HepG2 (cell line): ENCODE data around the gene DGCR6L. TPM values are rescaled to one million over a fixed set of nuclear protein-coding genes. Genes with fewer than 3 reads are reported as not detected.

Source experiments
- CBFB ChIP-seq: sonication (generic); formaldehyde crosslinking; IDR thresholded peaks from 2 replicates; pipeline ENCODE4 v1.4.0; 2020; ENCODE audit warnings: missing genetic modification reagents
- CC2D1A ChIP-seq: sonication (generic); formaldehyde crosslinking; IDR thresholded peaks from 2 replicates; pipeline ENCODE4 v1.8.1; 2023; ENCODE audit warnings: mild to moderate bottlenecking, missing genetic modification reagents
- DNMT3B ChIP-seq: conservative IDR thresholded peaks from 2 replicates; pipeline ENCODE4 v1.6.1; 2016; ENCODE audit warnings: missing biosample characterization, control low read depth
- MAFG ChIP-seq: sonication (generic); formaldehyde crosslinking; IDR thresholded peaks from 2 replicates; pipeline ENCODE4 v1.5.1; 2020; ENCODE audit warnings: mild to moderate bottlenecking, missing genetic modification reagents
- MTERF4 ChIP-seq: sonication (generic); formaldehyde crosslinking; IDR thresholded peaks from 2 replicates; pipeline ENCODE4 v1.8.0; 2023; ENCODE audit warnings: mild to moderate bottlenecking, missing genetic modification reagents
- NCOA1 ChIP-seq: sonication (generic); formaldehyde crosslinking; IDR thresholded peaks from 2 replicates; pipeline ENCODE4 v1.9.0; 2021; ENCODE audit warnings: missing genetic modification reagents
- PAWR ChIP-seq: sonication (generic); formaldehyde crosslinking; IDR thresholded peaks from 2 replicates; pipeline ENCODE4 v1.4.0; 2020; ENCODE audit warnings: missing genetic modification reagents, mild to moderate bottlenecking, borderline replicate concordance
- PHF21A ChIP-seq: sonication (generic); formaldehyde crosslinking; IDR thresholded peaks from 2 replicates; pipeline ENCODE4 v1.5.0; 2020; ENCODE audit warnings: mild to moderate bottlenecking, missing genetic modification reagents
- PTBP1 ChIP-seq: fragments of 200-400 bp; formaldehyde crosslinking; IDR thresholded peaks from 2 replicates; pipeline ENCODE4 v1.6.1; 2018; ENCODE audit warnings: low read length, low read depth; ENCODE audit not compliant: poor library complexity, severe bottlenecking
- SAP130 ChIP-seq: IDR thresholded peaks from 2 replicates; pipeline ENCODE4 v1.6.1; 2016; ENCODE audit warnings: low read depth
- TBX2 ChIP-seq: sonication (generic); formaldehyde crosslinking; IDR thresholded peaks from 2 replicates; pipeline ENCODE4 v1.5.0; 2020; ENCODE audit warnings: missing genetic modification reagents, mild to moderate bottlenecking, borderline replicate concordance
- ZFP90 ChIP-seq: sonication (generic); formaldehyde crosslinking; IDR thresholded peaks from 2 replicates; pipeline ENCODE4 v1.8.0; 2022; ENCODE audit warnings: missing genetic modification reagents, mild to moderate bottlenecking, inconsistent platforms, borderline replicate concordance
- ZNF207 ChIP-seq: fragments of 450-650 bp; IDR thresholded peaks from 2 replicates; pipeline ENCODE4 v1.6.1; 2016; ENCODE audit warnings: antibody characterized with exemption, borderline replicate concordance
- ZNF251 ChIP-seq: sonication (generic); formaldehyde crosslinking; IDR thresholded peaks from 2 replicates; pipeline ENCODE4 v1.9.0; 2021; ENCODE audit warnings: mild to moderate bottlenecking, missing genetic modification reagents
- ZNF282 ChIP-seq: fragments of 450-650 bp; IDR thresholded peaks from 2 replicates; pipeline ENCODE4 v1.6.1; 2018; ENCODE audit not compliant: partially characterized antibody
- ZNF33A ChIP-seq: sonication (generic); formaldehyde crosslinking; IDR thresholded peaks from 2 replicates; pipeline ENCODE4 v1.5.1; 2020; ENCODE audit warnings: missing genetic modification reagents, mild to moderate bottlenecking, moderate library complexity, borderline replicate concordance
- ZNF451 ChIP-seq: sonication (generic); formaldehyde crosslinking; IDR thresholded peaks from 2 replicates; pipeline ENCODE4 v1.5.0; 2020; ENCODE audit warnings: mild to moderate bottlenecking, missing genetic modification reagents
- ZNF530 ChIP-seq: sonication (generic); formaldehyde crosslinking; IDR thresholded peaks from 2 replicates; pipeline ENCODE4 v1.5.0; 2020; ENCODE audit warnings: low read depth, mild to moderate bottlenecking, missing genetic modification reagents
- ZNF570 ChIP-seq: sonication (generic); formaldehyde crosslinking; IDR thresholded peaks from 2 replicates; pipeline ENCODE4 v1.4.0; 2020; ENCODE audit warnings: mild to moderate bottlenecking, missing genetic modification reagents, borderline replicate concordance
- ZNF616 ChIP-seq: sonication (generic); formaldehyde crosslinking; IDR thresholded peaks from 2 replicates; pipeline ENCODE4 v1.5.0; 2020; ENCODE audit warnings: low read depth, mild to moderate bottlenecking, missing genetic modification reagents
- ZNF781 ChIP-seq: sonication (generic); formaldehyde crosslinking; IDR thresholded peaks from 2 replicates; pipeline ENCODE4 v1.5.1; 2020; ENCODE audit warnings: borderline replicate concordance, mild to moderate bottlenecking, missing genetic modification reagents; ENCODE audit errors: not compliant biosample characterization
- ZNF839 ChIP-seq: sonication (generic); formaldehyde crosslinking; IDR thresholded peaks from 2 replicates; pipeline ENCODE4 v1.4.0; 2020; ENCODE audit warnings: missing genetic modification reagents, mild to moderate bottlenecking, borderline replicate concordance
- polyA plus RNA-seq, 8 experiments: library from polyadenylated mRNA; depleted of rRNA in 3 of 8; stranded (reverse) in 7 of 8; unstranded in 1 of 8; fragments of >200 nt; fragmentation: Illumina TruSeq in 4 of 8; extraction: Trizol in 4 of 8; gene quantifications; 2 replicates each; pipeline versions ENCODE4 v1.2.1 to v1.2.3, GENCODE V29; 2011 to 2016; ENCODE audit warnings: low read depth in 4 of 8, missing spikeins in 1 of 8, mixed read lengths in 1 of 8; ENCODE audit not compliant: insufficient read depth in 1 of 8
- total RNA-seq, 5 experiments: library from RNA; depleted of rRNA; stranded (reverse); fragments of >200 nt; fragmentation: Illumina TruSeq; extraction: Trizol; gene quantifications; 2 replicates each; pipeline ENCODE4 v1.2.3, GENCODE V29; 2016; ENCODE audit warnings: low read depth in 1 of 5
- TF ChIP-seq, protein P1 (sequence below): sonication (generic); formaldehyde crosslinking; IDR thresholded peaks from 2 replicates; pipeline ENCODE4 v1.5.0; 2020; ENCODE audit warnings: missing genetic modification reagents
- TF ChIP-seq, protein P2 (sequence below): sonication (generic); formaldehyde crosslinking; IDR thresholded peaks from 2 replicates; pipeline ENCODE4 v1.5.0; 2020; ENCODE audit warnings: missing genetic modification reagents
- TF ChIP-seq, protein P3 (sequence below): sonication (generic); formaldehyde crosslinking; IDR thresholded peaks from 2 replicates; pipeline ENCODE4 v1.5.1; 2020; ENCODE audit warnings: missing genetic modification reagents, mild to moderate bottlenecking, borderline replicate concordance

Gene DGCR6L
- total and polyA plus RNA-seq, 2 of the 13 experiments (the other 11 are each of a cell fraction or from before 2014, with no cell fraction given), result 17.5 to 35.3 TPM

DNA sequence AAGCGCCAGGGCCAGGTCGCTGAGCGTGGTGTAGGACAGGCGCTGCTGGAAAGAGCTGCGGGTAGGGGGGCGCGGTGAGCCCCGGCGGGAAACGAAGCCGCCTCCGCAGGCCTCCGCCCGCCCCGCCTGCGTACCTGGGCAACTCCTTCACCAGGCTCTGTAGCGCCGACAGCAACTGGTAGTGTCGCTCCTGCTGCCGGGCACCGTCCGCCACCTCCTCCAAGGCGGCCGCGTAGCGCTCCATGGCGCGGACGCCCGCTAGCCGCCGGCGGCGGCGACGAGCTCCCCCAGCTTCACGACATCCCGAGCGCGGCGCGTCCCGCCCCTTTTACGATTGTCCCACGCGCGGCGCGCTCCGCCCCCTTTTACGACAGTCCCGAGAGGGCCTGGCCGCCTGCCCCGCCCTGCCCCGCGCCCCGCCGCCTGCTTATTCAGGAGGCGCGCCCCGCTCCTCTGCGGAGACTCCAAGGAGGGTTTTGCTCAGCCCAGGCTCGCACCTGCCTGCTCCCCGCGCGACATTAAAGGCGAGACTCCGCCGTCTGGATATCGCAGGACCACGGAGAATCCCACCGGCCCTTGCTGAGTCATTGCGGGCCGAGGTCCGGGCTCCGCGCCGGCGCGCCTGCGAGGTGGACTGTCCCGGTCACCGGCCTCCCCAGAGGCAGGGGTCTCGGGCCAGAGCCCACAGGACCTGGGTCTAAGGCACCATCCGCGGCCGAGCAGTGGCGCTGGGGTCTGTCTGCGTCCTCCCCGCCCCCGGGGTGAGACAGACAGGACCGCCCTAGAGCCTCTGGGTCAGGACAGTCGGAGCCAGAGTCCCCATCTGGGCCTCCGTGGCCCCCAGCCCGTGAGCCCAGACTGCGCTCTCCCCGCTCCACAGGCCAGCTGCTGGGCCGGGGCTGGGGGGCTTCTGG is at the start of gene DGCR6L (continued):
- TF ChIP-seq TBX2 (CRISPR knock-in tag), result no peak
- no peak for TF ChIP-seq ZNF207
- no peak for TF ChIP-seq CBFB (CRISPR knock-in tag)
- TF ChIP-seq ZNF451 (CRISPR knock-in tag), result no peak
- no peak for TF ChIP-seq PTBP1
- TF ChIP-seq ZNF570 (CRISPR knock-in tag), result no peak
- TF ChIP-seq ZNF282, result no peak
- TF ChIP-seq ZNF781, result no peak
- peak; percentile 68; the same call in 1 of the 2 replicates for TF ChIP-seq MTERF4
- peak; percentile 80 for TF ChIP-seq MAFG (CRISPR knock-in tag)
- TF ChIP-seq, protein P1, sequence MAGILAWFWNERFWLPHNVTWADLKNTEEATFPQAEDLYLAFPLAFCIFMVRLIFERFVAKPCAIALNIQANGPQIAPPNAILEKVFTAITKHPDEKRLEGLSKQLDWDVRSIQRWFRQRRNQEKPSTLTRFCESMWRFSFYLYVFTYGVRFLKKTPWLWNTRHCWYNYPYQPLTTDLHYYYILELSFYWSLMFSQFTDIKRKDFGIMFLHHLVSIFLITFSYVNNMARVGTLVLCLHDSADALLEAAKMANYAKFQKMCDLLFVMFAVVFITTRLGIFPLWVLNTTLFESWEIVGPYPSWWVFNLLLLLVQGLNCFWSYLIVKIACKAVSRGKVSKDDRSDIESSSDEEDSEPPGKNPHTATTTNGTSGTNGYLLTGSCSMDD (CRISPR knock-in tag), result no peak
- TF ChIP-seq, protein P2, sequence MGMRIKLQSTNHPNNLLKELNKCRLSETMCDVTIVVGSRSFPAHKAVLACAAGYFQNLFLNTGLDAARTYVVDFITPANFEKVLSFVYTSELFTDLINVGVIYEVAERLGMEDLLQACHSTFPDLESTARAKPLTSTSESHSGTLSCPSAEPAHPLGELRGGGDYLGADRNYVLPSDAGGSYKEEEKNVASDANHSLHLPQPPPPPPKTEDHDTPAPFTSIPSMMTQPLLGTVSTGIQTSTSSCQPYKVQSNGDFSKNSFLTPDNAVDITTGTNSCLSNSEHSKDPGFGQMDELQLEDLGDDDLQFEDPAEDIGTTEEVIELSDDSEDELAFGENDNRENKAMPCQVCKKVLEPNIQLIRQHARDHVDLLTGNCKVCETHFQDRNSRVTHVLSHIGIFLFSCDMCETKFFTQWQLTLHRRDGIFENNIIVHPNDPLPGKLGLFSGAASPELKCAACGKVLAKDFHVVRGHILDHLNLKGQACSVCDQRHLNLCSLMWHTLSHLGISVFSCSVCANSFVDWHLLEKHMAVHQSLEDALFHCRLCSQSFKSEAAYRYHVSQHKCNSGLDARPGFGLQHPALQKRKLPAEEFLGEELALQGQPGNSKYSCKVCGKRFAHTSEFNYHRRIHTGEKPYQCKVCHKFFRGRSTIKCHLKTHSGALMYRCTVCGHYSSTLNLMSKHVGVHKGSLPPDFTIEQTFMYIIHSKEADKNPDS, result 0 out of 2 replicates have a peak, but pooled peaks have one; percentile 39
- TF ChIP-seq ZNF33A (CRISPR knock-in tag), result 0 out of 2 replicates have a peak, but pooled peaks have one; percentile 66
- no peak; the same call in none of the 2 replicates for TF ChIP-seq ZFP90 (CRISPR knock-in tag)
- TF ChIP-seq DNMT3B (CRISPR knock-in tag), result no peak
- peak; percentile 79 for TF ChIP-seq PHF21A (CRISPR knock-in tag)
- TF ChIP-seq SAP130 (CRISPR knock-in tag), result peak; percentile 74
- no peak for TF ChIP-seq ZNF251 (CRISPR knock-in tag)
- no peak for TF ChIP-seq ZNF839 (CRISPR knock-in tag)
- TF ChIP-seq ZNF530, result no peak
- no peak for TF ChIP-seq ZNF616 (CRISPR knock-in tag)
- no peak for TF ChIP-seq PAWR (CRISPR knock-in tag)
- TF ChIP-seq CC2D1A (CRISPR knock-in tag), result no peak
- TF ChIP-seq NCOA1 (CRISPR knock-in tag), result no peak
- TF ChIP-seq, protein P3, sequence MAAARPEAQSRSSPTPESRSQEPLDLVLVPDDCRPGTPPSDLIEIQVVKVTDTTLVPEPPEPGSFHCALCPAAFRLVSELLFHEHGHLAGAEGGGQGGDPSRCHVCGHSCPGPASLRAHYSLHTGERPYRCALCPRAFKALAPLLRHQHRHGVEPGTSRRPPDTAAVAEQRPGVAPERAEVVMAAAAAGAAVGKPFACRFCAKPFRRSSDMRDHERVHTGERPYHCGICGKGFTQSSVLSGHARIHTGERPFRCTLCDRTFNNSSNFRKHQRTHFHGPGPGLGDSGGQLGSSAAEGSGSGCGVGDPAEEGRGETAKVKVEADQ (CRISPR knock-in tag), result no peak
